HepG2 (cell line): ENCODE measurements around the gene TRIM66. TPM values are rescaled to one million over a fixed set of nuclear protein-coding genes. Genes with fewer than 3 reads are reported as not detected.

Experiments
- ATAC-seq: fragments of 200-7000 bp; cut with Tn5 transposase; 3 replicates; pipeline ENCODE4 v1.9.1; 2020; ENCODE audit warnings: mild to moderate bottlenecking, moderate library complexity
- BruUV-seq: library from RNA; stranded (reverse); fragments of 400-500 nt; replicated peaks from 2 replicates; lab custom pipeline; 2021; lab: Mats Ljungman, UMichigan
- CTCF ChIA-PET: fragments of 300-600 bp; formaldehyde crosslinking; extraction: SDS; loops from one replicate; lab custom pipeline; 2021; ENCODE audit warnings: low total read pairs, inconsistent platforms, low intra/inter-chr PET ratio; lab: Yijun Ruan, JAX
- POLR2A ChIA-PET: fragments of 350-600 bp; sonication (Branson Sonifier 250); formaldehyde crosslinking; loops from one replicate; lab custom pipeline; 2020; ENCODE audit warnings: antibody characterized with exemption, inconsistent platforms; lab: Yijun Ruan, JAX
- DNase-seq: peaks from one replicate; pipeline ENCODE4 v3.0.0-alpha.2; 2015; ENCODE audit warnings: low spot score
- FAIRE-seq: peaks from 3 replicates; lab custom pipeline; 2011; peaks lifted over from hg19 to GRCh38; lab: Jason Lieb, UNC
- H2AFZ ChIP-seq: one replicate; pipeline ENCODE4 v1.6.1; 2011; ENCODE audit warnings: low read length, inconsistent platforms
- H3K27ac ChIP-seq: fragments of 300-600 bp; 3 replicates; pipeline ENCODE4 v1.8.0; 2011; ENCODE audit warnings: mixed run types, mild to moderate bottlenecking, mixed read lengths, low read length, inconsistent platforms; ENCODE audit not compliant: insufficient read depth; ENCODE audit errors: extremely low read length
- H3K27me3 ChIP-seq, 2 experiments: fragments of 200-600 bp in 1 of 2; 2 replicates in 1 of 2; 3 replicates in 1 of 2; pipeline versions ENCODE4 v1.6.0 to v1.8.0; 2011; ENCODE audit warnings: low read length in 2 of 2, mild to moderate bottlenecking in 2 of 2, moderate library complexity in 2 of 2, inconsistent platforms in 1 of 2; ENCODE audit not compliant: insufficient read depth in 2 of 2, control insufficient read depth in 1 of 2
- H3K36me3 ChIP-seq, 2 experiments: fragments of 200-600 bp in 1 of 2; replicated peaks in 1 of 2; 2 replicates in 1 of 2; 3 replicates in 1 of 2; pipeline versions ENCODE4 v1.5.1 to v1.8.0; 2011; ENCODE audit warnings: low read length in 2 of 2, inconsistent platforms in 1 of 2; ENCODE audit not compliant: insufficient read depth in 2 of 2, control insufficient read depth in 1 of 2
- H3K4me1 ChIP-seq: 2 replicates; pipeline ENCODE4 v1.5.1; 2012; ENCODE audit warnings: low read length, inconsistent platforms; ENCODE audit not compliant: insufficient read depth
- H3K4me2 ChIP-seq: 2 replicates; pipeline ENCODE4 v1.6.0; 2011; ENCODE audit warnings: low read depth, low read length, inconsistent platforms
- H3K4me3 ChIP-seq, 3 experiments: fragments of 200-600 bp in 1 of 3; sonication (generic), shearing (Covaris generic) in 1 of 3; replicated peaks in 1 of 3; 2 replicates each; pipeline ENCODE4 v1.5.1; 2011 to 2016; ENCODE audit warnings: low read length in 3 of 3, inconsistent platforms in 2 of 3, low read depth in 2 of 3, mild to moderate bottlenecking in 2 of 3, control low read depth in 1 of 3, mixed read lengths in 1 of 3; ENCODE audit not compliant: insufficient read depth in 1 of 3
- H3K79me2 ChIP-seq: one replicate; pipeline ENCODE4 v1.6.1; 2011; ENCODE audit warnings: low read length, inconsistent platforms; ENCODE audit not compliant: insufficient read depth
- H3K9ac ChIP-seq: 2 replicates; pipeline ENCODE4 v1.6.0; 2011; ENCODE audit warnings: mild to moderate bottlenecking, low read depth, low read length, inconsistent platforms; ENCODE audit not compliant: insufficient read depth
- H3K9me3 ChIP-seq: 2 replicates; pipeline ENCODE4 v1.5.1; 2012; ENCODE audit warnings: mild to moderate bottlenecking, low read length
- H4K20me1 ChIP-seq: 2 replicates; pipeline ENCODE4 v1.6.0; 2011; ENCODE audit warnings: inconsistent platforms, mild to moderate bottlenecking, low read length, moderate library complexity; ENCODE audit not compliant: insufficient read depth
- NFE2 ChIP-seq: sonication (generic); formaldehyde crosslinking; IDR thresholded peaks from 2 replicates; pipeline ENCODE4 v1.4.0; 2020; ENCODE audit warnings: missing genetic modification reagents
- ZMAT3 ChIP-seq: sonication (generic); formaldehyde crosslinking; conservative IDR thresholded peaks from 2 replicates; pipeline ENCODE4 v1.7.0; 2021; ENCODE audit warnings: missing genetic modification reagents
- ZNF567 ChIP-seq: sonication (generic); formaldehyde crosslinking; IDR thresholded peaks from 2 replicates; pipeline ENCODE4 v1.8.1; 2023; ENCODE audit warnings: mild to moderate bottlenecking, missing genetic modification reagents, borderline replicate concordance
- WGBS: methylation state at CpG from one replicate; pipeline ENCODE4 v1.1.6; 2017; ENCODE audit warnings: low lambda C conversion rate; 5-methylcytosine and 5-hydroxymethylcytosine counted together
- in situ Hi-C: cut with HindIII; loops from 2 replicates; pipeline ENCODE4 v1.10.0; 2017; ENCODE audit warnings: low pct_unique_long_range_greater_than_20kb; ENCODE audit not compliant: extremely low pct_ligation_motif_present
- intact Hi-C: fragments of 100-400 bp; cut with micrococcal nuclease; formaldehyde crosslinking; loops from one replicate; pipeline ENCODE4 v1.10.0; 2022; ENCODE audit not compliant: unreplicated experiment
- polyA plus RNA-seq, 8 experiments: library from polyadenylated mRNA; depleted of rRNA in 3 of 8; stranded (reverse) in 7 of 8; unstranded in 1 of 8; fragments of >200 nt; fragmentation: Illumina TruSeq in 4 of 8; extraction: Trizol in 4 of 8; gene quantifications; 2 replicates each; pipeline versions ENCODE4 v1.2.1 to v1.2.3, GENCODE V29; 2011 to 2016; ENCODE audit warnings: low read depth in 4 of 8, missing spikeins in 1 of 8, mixed read lengths in 1 of 8; ENCODE audit not compliant: insufficient read depth in 1 of 8
- total RNA-seq, 5 experiments: library from RNA; depleted of rRNA; stranded (reverse); fragments of >200 nt; fragmentation: Illumina TruSeq; extraction: Trizol; gene quantifications; 2 replicates each; pipeline ENCODE4 v1.2.3, GENCODE V29; 2016; ENCODE audit warnings: low read depth in 1 of 5
- TF ChIP-seq, protein P1 (sequence below), 2 experiments: sonication (generic) in 1 of 2; formaldehyde crosslinking in 1 of 2; IDR thresholded peaks; 2 replicates each; pipeline versions ENCODE4 v1.5.1 to v1.6.1; 2011 to 2020; ENCODE audit warnings: borderline replicate concordance in 1 of 2, low read depth in 1 of 2, low read length in 1 of 2, mild to moderate bottlenecking in 1 of 2, missing genetic modification reagents in 1 of 2, moderate library complexity in 1 of 2
- TF ChIP-seq, protein P2 (sequence below): sonication (generic); formaldehyde crosslinking; IDR thresholded peaks from 2 replicates; pipeline ENCODE4 v1.5.1; 2020; ENCODE audit warnings: missing genetic modification reagents, mild to moderate bottlenecking, borderline replicate concordance

Gene TRIM66
- total and polyA plus RNA-seq, 2 of the 13 experiments (the other 11 are each of a cell fraction or from before 2014, with no cell fraction given), result 4.9 to 6.1 TPM

- intact Hi-C loops (loop anchor here (5.0 kb wide), 1 partner anchor 617 kb away; no protein-coding TSS in a partner anchor), in situ Hi-C loops (no loop called here)
- TF ChIP-seq, protein P1, sequence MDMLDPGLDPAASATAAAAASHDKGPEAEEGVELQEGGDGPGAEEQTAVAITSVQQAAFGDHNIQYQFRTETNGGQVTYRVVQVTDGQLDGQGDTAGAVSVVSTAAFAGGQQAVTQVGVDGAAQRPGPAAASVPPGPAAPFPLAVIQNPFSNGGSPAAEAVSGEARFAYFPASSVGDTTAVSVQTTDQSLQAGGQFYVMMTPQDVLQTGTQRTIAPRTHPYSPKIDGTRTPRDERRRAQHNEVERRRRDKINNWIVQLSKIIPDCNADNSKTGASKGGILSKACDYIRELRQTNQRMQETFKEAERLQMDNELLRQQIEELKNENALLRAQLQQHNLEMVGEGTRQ (IDR thresholded peaks at IDR 0.05; ENCODE audit: low read depth, low read length), result no peak
- TF ChIP-seq, protein P1 (CRISPR knock-in tag; IDR thresholded peaks at IDR 0.05; ENCODE audit: borderline replicate concordance), result no peak
- H2AFZ ChIP-seq, result no peak overlapping the region
- H3K4me3 ChIP-seq, result no peak overlapping the region
- BruUV-seq, result no TSS peak
- peaks cover 2 to 7% of the 10 kb centered on the region in 2 experiments; a peak in 3 of 5 replicates for H3K36me3 ChIP-seq
- no peaks in the 10 kb centered on the region for H3K9me3 ChIP-seq
- no peaks in the 10 kb centered on the region for H4K20me1 ChIP-seq
- H3K4me1 ChIP-seq, result peaks cover 22% of the 10 kb centered on the region
- WGBS, result 95% methylated on average over 24 of the region's 38 CpGs
- ChIA-PET CTCF (no interaction called here), POLR2A (interaction anchor here (2.0 kb wide), 1 partner anchor 42 kb away, joined by 4 read pairs; no protein-coding TSS in a partner anchor)
- FAIRE-seq, result no peak
- no peak for ATAC-seq
- no peak for DNase-seq
- H3K27me3 ChIP-seq, result no peaks in the 10 kb centered on the region
- no peak overlapping the region for H3K27ac ChIP-seq
- H3K79me2 ChIP-seq, result no peaks in the 10 kb centered on the region
- H3K4me2 ChIP-seq, result no peak overlapping the region
- H3K9ac ChIP-seq, result no peak overlapping the region
Observed at GRCh38 chr11:8729837-8730696, 47.6 kb upstream of the TRIM66 start.

DNA sequence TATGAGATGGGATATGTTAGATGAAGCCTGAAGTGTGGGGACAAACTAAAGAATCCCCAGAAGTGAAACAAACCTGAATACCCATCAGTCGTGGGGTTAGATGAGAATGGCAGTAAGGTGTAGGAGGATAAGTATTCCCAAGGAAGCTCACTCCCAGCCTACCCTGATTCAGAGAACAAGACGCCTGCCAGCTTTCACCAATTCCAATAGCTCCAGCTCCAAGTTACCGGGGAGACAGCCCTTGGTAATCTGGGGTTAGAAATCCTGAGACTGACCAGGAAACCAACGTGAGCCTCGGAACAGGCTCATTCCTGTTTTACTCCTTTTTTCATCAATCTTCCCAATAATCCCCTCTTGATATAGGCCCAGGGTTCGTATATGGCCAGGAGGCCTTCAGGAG, 46.6 kb upstream of the TRIM66 start:
- intact Hi-C loops (loop anchor here (5.0 kb wide), 1 partner anchor 618 kb away; no protein-coding TSS in a partner anchor), in situ Hi-C loops (no loop called here)
- no peak for ATAC-seq
- no peak for FAIRE-seq
- Histone ChIP-seq H3K36me3 (peaks cover 2 to 7% of the 10 kb centered on the region in 2 experiments; a peak in 3 of 5 replicates), H3K4me1 (peaks cover 18% of the 10 kb centered on the region), H3K4me2 (no peak overlapping the region), H3K27me3 (no peaks in the 10 kb centered on the region), H3K27ac (no peak overlapping the region), H3K79me2 (no peaks in the 10 kb centered on the region), H3K9ac (no peak overlapping the region), H2AFZ (no peak overlapping the region), H3K9me3 (no peaks in the 10 kb centered on the region), H3K4me3 (no peak overlapping the region), H4K20me1 (no peaks in the 10 kb centered on the region)
- no TSS peak for BruUV-seq
- ChIA-PET POLR2A (interaction anchor here (2.0 kb wide), 1 partner anchor 41 kb away, joined by 4 read pairs; no protein-coding TSS in a partner anchor), CTCF (no interaction called here)
- WGBS, result 87% methylated on average over 6 of the region's 6 CpGs
- TF ChIP-seq NFE2 (CRISPR knock-in tag) (no peak), ZNF567 (CRISPR knock-in tag) (no peak), ZMAT3 (no peak)
- TF ChIP-seq, protein P2, sequence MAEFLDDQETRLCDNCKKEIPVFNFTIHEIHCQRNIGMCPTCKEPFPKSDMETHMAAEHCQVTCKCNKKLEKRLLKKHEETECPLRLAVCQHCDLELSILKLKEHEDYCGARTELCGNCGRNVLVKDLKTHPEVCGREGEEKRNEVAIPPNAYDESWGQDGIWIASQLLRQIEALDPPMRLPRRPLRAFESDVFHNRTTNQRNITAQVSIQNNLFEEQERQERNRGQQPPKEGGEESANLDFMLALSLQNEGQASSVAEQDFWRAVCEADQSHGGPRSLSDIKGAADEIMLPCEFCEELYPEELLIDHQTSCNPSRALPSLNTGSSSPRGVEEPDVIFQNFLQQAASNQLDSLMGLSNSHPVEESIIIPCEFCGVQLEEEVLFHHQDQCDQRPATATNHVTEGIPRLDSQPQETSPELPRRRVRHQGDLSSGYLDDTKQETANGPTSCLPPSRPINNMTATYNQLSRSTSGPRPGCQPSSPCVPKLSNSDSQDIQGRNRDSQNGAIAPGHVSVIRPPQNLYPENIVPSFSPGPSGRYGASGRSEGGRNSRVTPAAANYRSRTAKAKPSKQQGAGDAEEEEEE (CRISPR knock-in tag), result no peak
- DNase-seq, result no peak
